Parathyroid adenoma (tissue), 2 donors: Measurements from ENCODE around the gene KIAA0319L.

Experiments
- H2AFZ ChIP-seq: fragments of 300-600 bp; sonication (generic); one replicate; pipeline ENCODE4 v1.7.0; 2017; ENCODE audit warnings: antibody characterized with exemption, mild to moderate bottlenecking
- H3K27ac ChIP-seq: fragments of 300-600 bp; sonication (generic); one replicate; pipeline ENCODE4 v1.7.0; 2017
- H3K27me3 ChIP-seq: fragments of 300-600 bp; sonication (generic); one replicate; pipeline ENCODE4 v1.7.0; 2017; ENCODE audit warnings: low read length; ENCODE audit not compliant: control insufficient read depth, insufficient read depth
- H3K36me3 ChIP-seq: fragments of 300-600 bp; sonication (generic); one replicate; pipeline ENCODE4 v1.7.0; 2017; ENCODE audit warnings: low read length; ENCODE audit not compliant: control insufficient read depth, insufficient read depth
- H3K4me1 ChIP-seq: fragments of 300-600 bp; sonication (generic); one replicate; pipeline ENCODE4 v1.7.0; 2017; ENCODE audit warnings: control low read depth
- H3K4me2 ChIP-seq: fragments of 300-600 bp; sonication (generic); one replicate; pipeline ENCODE4 v1.7.0; 2017; ENCODE audit warnings: low read length
- H3K4me3 ChIP-seq: fragments of 300-600 bp; sonication (generic); one replicate; pipeline ENCODE4 v1.7.0; 2017; ENCODE audit warnings: low read depth, low read length
- H3K79me2 ChIP-seq: fragments of 300-600 bp; sonication (generic); one replicate; pipeline ENCODE4 v1.7.0; 2017; ENCODE audit warnings: control low read depth
- H3K9ac ChIP-seq: fragments of 300-600 bp; sonication (generic); one replicate; pipeline ENCODE4 v1.7.0; 2017; ENCODE audit warnings: mild to moderate bottlenecking
- H3K9me3 ChIP-seq: fragments of 300-600 bp; sonication (generic); one replicate; pipeline ENCODE4 v1.7.0; 2017; ENCODE audit warnings: low read length; ENCODE audit not compliant: control insufficient read depth
- CTCF ChIP-seq: fragments of 300-600 bp; sonication (generic); IDR thresholded peaks from one replicate; pipeline ENCODE4 v1.7.0; 2017; ENCODE audit warnings: antibody characterized with exemption, mild to moderate bottlenecking
- donor health status: primary hyperparathyroidism.

The KIAA0319L gene

GRCh38 chr1:35442734-35443133 lies 114.5 kb downstream of the KIAA0319L start:
- H3K4me3 ChIP-seq = no peak overlapping the region
- no peaks in the 10 kb centered on the region for H3K79me2 ChIP-seq
- H3K36me3 ChIP-seq = no peaks in the 10 kb centered on the region
- H3K9ac ChIP-seq = no peak overlapping the region
- H3K27me3 ChIP-seq = no peaks in the 10 kb centered on the region
- no peak overlapping the region for H3K4me2 ChIP-seq
- no peaks in the 10 kb centered on the region for H3K9me3 ChIP-seq
- no peaks in the 10 kb centered on the region for H3K4me1 ChIP-seq
- no peak overlapping the region for H2AFZ ChIP-seq
- H3K27ac ChIP-seq = no peak overlapping the region
- TF ChIP-seq CTCF = no peak

DNA sequence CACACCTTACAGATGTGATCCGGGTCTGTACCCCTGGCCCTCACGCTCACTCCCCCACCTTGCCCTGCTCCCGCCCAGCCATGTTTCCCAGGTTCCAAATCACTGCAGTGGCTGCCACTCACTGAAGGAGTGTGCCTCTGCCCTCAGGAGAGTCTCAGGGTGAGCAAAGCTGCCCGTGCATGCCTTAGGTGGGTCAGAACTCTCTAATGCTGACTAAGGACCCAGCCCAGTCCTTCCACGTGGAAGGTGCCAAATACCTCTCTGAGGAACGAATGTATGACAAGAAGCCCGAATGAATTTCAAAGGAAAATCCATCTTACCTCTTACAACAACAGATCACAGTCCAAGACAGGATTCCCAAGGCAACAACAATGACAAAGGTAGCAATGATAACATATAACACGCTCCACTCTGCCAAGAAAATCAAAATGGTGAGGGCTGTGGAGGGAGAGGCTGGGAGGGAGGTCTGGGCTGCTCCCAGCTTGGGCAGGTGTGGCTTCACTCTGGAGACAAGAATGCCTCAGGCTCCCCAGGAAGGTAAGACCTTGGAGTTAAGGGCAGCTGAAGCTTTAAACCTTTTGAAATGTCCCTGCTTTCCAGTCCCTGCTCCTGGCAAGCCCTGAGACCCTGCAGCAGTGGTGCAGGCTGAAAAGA lies 115.2 kb downstream of the KIAA0319L start:
- Histone ChIP-seq H3K9me3 (no peaks in the 10 kb centered on the region), H2AFZ (no peak overlapping the region), H3K4me2 (no peak overlapping the region), H3K36me3 (no peaks in the 10 kb centered on the region), H3K4me3 (no peak overlapping the region), H3K27ac (no peak overlapping the region), H3K79me2 (no peaks in the 10 kb centered on the region), H3K27me3 (no peaks in the 10 kb centered on the region), H3K4me1 (peaks cover 2% of the 10 kb centered on the region), H3K9ac (no peak overlapping the region)
- no peak for TF ChIP-seq CTCF

DNA sequence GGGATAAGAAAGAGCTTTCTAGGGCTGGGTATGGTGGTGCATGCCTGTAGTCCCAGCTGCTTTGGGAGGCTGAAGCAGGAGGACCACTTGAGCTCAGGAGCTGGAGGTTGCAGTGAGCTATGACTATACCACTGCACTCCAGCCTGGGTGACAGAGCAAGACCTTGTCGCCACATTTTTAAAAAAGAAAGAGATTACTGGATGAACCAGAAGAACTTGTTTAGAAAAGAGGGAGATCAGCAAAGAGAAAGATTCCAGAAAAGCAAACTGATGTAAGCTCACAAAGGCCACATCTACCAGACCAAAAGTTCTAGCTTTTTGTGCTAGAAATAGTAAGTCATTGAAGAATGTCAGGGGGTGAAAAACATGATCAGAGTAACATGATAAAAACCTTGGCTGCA lies 117.6 kb downstream of the KIAA0319L start:
- Histone ChIP-seq H3K9ac (no peak overlapping the region), H3K36me3 (no peaks in the 10 kb centered on the region), H2AFZ (no peak overlapping the region), H3K4me2 (no peak overlapping the region), H3K4me1 (peaks cover 2% of the 10 kb centered on the region), H3K9me3 (no peaks in the 10 kb centered on the region), H3K79me2 (no peaks in the 10 kb centered on the region), H3K27ac (no peak overlapping the region), H3K27me3 (no peaks in the 10 kb centered on the region), H3K4me3 (no peak overlapping the region)
- no peak for TF ChIP-seq CTCF

DNA sequence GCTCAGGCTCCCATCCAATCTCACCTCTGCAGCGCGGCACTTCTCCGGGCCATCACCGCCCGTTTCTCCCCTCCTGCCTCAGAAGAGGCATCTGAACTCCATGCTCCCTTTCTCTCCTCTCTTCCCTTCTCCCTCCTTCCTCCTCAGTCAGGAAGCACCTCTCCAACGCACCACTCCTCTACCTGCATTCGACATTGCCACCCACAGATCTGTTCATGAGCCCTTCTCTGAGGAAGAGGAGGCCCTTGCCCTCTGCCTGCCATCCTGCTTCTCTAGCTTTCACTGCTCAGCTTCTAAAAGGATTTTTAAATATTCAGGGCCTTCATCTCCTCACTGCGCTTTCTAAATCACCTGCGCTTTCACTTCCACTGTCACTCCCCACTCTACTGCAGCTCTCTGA lies 120.0 kb downstream of the KIAA0319L start:
- Histone ChIP-seq H3K4me3 (no peak overlapping the region), H3K9ac (no peak overlapping the region), H3K4me2 (no peak overlapping the region), H3K27ac (no peak overlapping the region), H3K4me1 (peaks cover 2% of the 10 kb centered on the region), H3K36me3 (no peaks in the 10 kb centered on the region), H2AFZ (no peak overlapping the region), H3K9me3 (no peaks in the 10 kb centered on the region), H3K27me3 (no peaks in the 10 kb centered on the region), H3K79me2 (no peaks in the 10 kb centered on the region)
- TF ChIP-seq CTCF = no peak

GRCh38 chr1:35436078-35436477 lies 121.1 kb downstream of the KIAA0319L start:
- Histone ChIP-seq H3K27me3 (no peaks in the 10 kb centered on the region), H3K4me2 (no peak overlapping the region), H3K4me1 (peaks cover 2% of the 10 kb centered on the region), H3K27ac (no peak overlapping the region), H3K4me3 (no peak overlapping the region), H3K36me3 (no peaks in the 10 kb centered on the region), H3K9ac (no peak overlapping the region), H2AFZ (no peak overlapping the region), H3K9me3 (no peaks in the 10 kb centered on the region), H3K79me2 (no peaks in the 10 kb centered on the region)
- no peak for TF ChIP-seq CTCF
